ENCODE results near the gene IPO7.

GRCh38 chr11:9377036-9377435 lies 7.4 kb upstream of the IPO7 start:
- TF ChIP-seq SP1 (IDR thresholded peaks at IDR 0.05) (no peak), LEF1 (IDR thresholded peaks at IDR 0.05; ENCODE audit: borderline replicate concordance) (no peak), FOXA1 (IDR thresholded peaks at IDR 0.05) (no peak), ZNF384 (IDR thresholded peaks at IDR 0.05) (no peak), ELF4 (IDR thresholded peaks at IDR 0.05) (no peak), FOXM1 (IDR thresholded peaks at IDR 0.05; ENCODE audit: borderline replicate concordance) (no peak), BHLHE40 (IDR thresholded peaks at IDR 0.05; ENCODE audit: borderline replicate concordance) (no peak), FOXK2 (IDR thresholded peaks at IDR 0.05) (no peak), L3MBTL2 (conservative IDR thresholded peaks at IDR 0.05) (no peak), SUZ12 (IDR thresholded peaks at IDR 0.05) (no peak), NFRKB (IDR thresholded peaks at IDR 0.05) (no peak), CTBP1 (IDR thresholded peaks at IDR 0.05; ENCODE audit: borderline replicate concordance) (no peak), TARDBP (IDR thresholded peaks at IDR 0.05) (no peak)
